Left lung (tissue), 10 donors: ENCODE data around the gene BCAS3. TPM values are rescaled to one million over a fixed set of nuclear protein-coding genes. Genes with fewer than 3 reads are reported as not detected.

Source experiments
- ATAC-seq: fragments of 200-7000 bp; cut with Tn5 transposase; one replicate; pipeline ENCODE4 v1.9.1; 2020; ENCODE audit warnings: moderate library complexity
- DNase-seq, 4 donors: peaks; one replicate each; pipeline ENCODE4 v3.0.0-alpha.2; 2013 to 2020
- H3K27ac ChIP-seq, 2 donors: fragments of 200-600 bp; sonication (generic) in 1 of 2; one replicate each; pipeline versions ENCODE4 v1.5.0 to v1.8.0; 2020 to 2021
- H3K27me3 ChIP-seq, 2 donors: fragments of 200-600 bp; sonication (generic) in 1 of 2; one replicate each; pipeline versions ENCODE4 v1.5.0 to v1.8.0; 2020 to 2021
- H3K36me3 ChIP-seq, 2 donors: fragments of 200-600 bp; sonication (generic) in 1 of 2; one replicate each; pipeline versions ENCODE4 v1.5.0 to v1.8.0; 2020 to 2021
- H3K4me1 ChIP-seq, 2 donors: fragments of 200-600 bp; one replicate each; pipeline ENCODE4 v1.8.0; 2021
- H3K4me3 ChIP-seq, 2 donors: fragments of 200-600 bp; sonication (generic) in 1 of 2; one replicate each; pipeline versions ENCODE4 v1.5.0 to v1.8.0; 2020 to 2021; ENCODE audit warnings: mild to moderate bottlenecking in 1 of 2
- H3K9me3 ChIP-seq, 2 donors: fragments of 200-600 bp; sonication (generic) in 1 of 2; one replicate each; pipeline versions ENCODE4 v1.5.0 to v1.8.0; 2020 to 2021
- CTCF ChIP-seq, 2 donors: fragments of 200-600 bp; sonication (generic) in 1 of 2; IDR thresholded peaks; one replicate each; pipeline versions ENCODE4 v1.5.0 to v1.8.0; 2021; ENCODE audit warnings: antibody characterized with exemption in 2 of 2
- intact Hi-C, 2 donors: fragments of 100-400 bp; cut with DNase I; formaldehyde crosslinking; loops; one replicate each; pipeline versions ENCODE4 v1.11.2 to v1.14.2; 2022
- polyA plus RNA-seq, 6 donors: library from polyadenylated mRNA; unstranded; fragments of 120-200 nt; gene quantifications; one replicate each; pipeline ENCODE4 v1.2.1, GENCODE V29; 2013; ENCODE audit not compliant: insufficient read length in 6 of 6
- total RNA-seq, 2 donors: library from RNA; stranded (reverse); fragmentation: NEBNext Ultra II Directional; extraction: Animal tissue kit (Norgen Biotek cat#: 25700); gene quantifications; one replicate each; pipeline ENCODE4 v1.2.1, GENCODE V29; 2021
- donor health status: DM: no; HTN: yes; CAD: no.
- donor health status: DM: no; HTN: no; CAD: no.

BCAS3 gene
- total and polyA plus RNA-seq, 8 donors: 21.2 to 29.6 (median 28.0) TPM

- Histone ChIP-seq H3K27me3 (no peaks in the 10 kb centered on the region), H3K27ac (no peak overlapping the region), H3K4me1 (peaks cover 0 to 5% of the 10 kb centered on the region in 2 donors), H3K4me3 (no peak overlapping the region), H3K36me3 (no peaks in the 10 kb centered on the region), H3K9me3 (no peaks in the 10 kb centered on the region)
- TF ChIP-seq CTCF (IDR thresholded peaks at IDR 0.05): no peak
- ATAC-seq (no peak), DNase-seq (no peak)
- intact Hi-C loops: no loop called here
These were observed 552.8 kb downstream of the BCAS3 start for GRCh38 chr17:61230461-61230860.

- Histone ChIP-seq H3K27ac (no peak overlapping the region), H3K4me1 (peaks cover 0 to 12% of the 10 kb centered on the region in 2 donors), H3K4me3 (no peak overlapping the region), H3K36me3 (no peaks in the 10 kb centered on the region), H3K9me3 (no peaks in the 10 kb centered on the region), H3K27me3 (no peaks in the 10 kb centered on the region)
- intact Hi-C loops: no loop called here
- DNase-seq (no peak), ATAC-seq (no peak)
- TF ChIP-seq CTCF (IDR thresholded peaks at IDR 0.05): no peak
These were observed 553.5 kb downstream of the BCAS3 start for GRCh38 chr17:61230972-61231820.

DNA sequence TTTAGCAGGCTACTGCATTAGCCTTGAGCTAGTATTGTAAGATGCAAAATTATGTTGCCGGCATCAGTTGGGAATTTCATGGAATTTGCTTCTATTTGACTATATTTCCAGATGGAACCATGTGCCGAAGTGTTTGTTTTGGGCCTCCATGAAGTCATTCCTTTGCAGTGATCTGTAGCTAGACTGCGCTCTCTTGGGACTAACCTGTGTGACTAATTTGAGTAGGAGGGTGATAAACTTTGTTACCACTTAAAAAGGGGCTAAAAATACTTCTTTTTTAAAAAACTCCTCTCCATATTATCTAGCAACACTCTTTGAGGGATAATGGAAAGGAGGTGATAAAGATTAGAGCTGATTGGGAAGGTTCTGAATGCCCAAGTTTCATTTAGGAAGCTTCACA, 555.2 kb downstream of the BCAS3 start:
- Histone ChIP-seq H3K27me3 (no peaks in the 10 kb centered on the region), H3K9me3 (no peaks in the 10 kb centered on the region), H3K4me1 (peaks cover 0 to 13% of the 10 kb centered on the region in 2 donors), H3K27ac (no peak overlapping the region), H3K36me3 (no peaks in the 10 kb centered on the region), H3K4me3 (no peak overlapping the region)
- ATAC-seq: no peak
- intact Hi-C loops: no loop called here
- TF ChIP-seq CTCF (IDR thresholded peaks at IDR 0.05): no peak
- no peak for DNase-seq

DNA sequence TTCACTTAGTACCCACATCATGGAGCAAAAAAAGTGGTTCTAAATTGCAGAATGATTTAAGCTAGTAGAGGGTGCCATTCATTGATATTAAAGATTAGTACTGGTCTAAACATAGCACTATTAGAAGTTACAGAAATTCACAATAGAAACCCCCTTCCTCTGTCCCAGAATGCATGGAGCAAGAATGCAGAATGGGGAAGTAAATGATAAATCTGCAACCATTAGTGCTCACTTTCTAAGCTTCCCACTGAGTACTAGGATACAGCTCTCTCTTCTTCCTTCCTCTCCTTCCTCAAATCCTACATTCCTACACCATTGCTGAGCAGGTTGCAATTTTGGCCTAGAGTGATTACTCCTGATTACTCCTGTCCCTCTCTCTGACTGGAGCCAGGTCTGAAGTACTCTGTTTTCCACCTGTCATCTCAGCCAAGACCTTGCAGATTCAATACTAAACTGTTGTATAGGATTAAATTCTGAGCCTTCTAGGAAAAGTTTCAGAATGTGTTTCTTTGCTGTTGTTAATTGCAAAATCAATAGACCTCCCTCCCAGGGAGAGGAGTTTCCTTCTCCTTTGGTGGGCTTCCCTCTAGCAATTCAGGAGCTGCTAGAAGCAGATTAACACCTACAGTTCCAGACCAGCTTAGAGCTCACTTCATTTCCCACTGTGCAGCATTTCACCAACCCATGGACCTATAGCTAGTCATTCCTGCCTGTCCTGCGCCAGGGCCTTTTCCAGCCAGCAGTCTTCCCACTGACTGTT, 556.5 kb downstream of the BCAS3 start:
- intact Hi-C loops: no loop called here
- Histone ChIP-seq H3K36me3 (no peaks in the 10 kb centered on the region), H3K27me3 (no peaks in the 10 kb centered on the region), H3K4me1 (peaks cover 0 to 13% of the 10 kb centered on the region in 2 donors), H3K9me3 (no peaks in the 10 kb centered on the region), H3K4me3 (no peak overlapping the region), H3K27ac (no peak overlapping the region)
- no peak for TF ChIP-seq CTCF (IDR thresholded peaks at IDR 0.05)
- DNase-seq: no peak
- no peak for ATAC-seq
